Stimulated activated naive CD4-positive, alpha-beta T cell treated with Interleukin-2 at 50 U/mL for 16 hours (primary cell): ENCODE data around the gene MAN2A2.

ENCODE experiments used
- DNase-seq: peaks from one replicate; lab custom pipeline; 2025; lab: John Stamatoyannopoulos, UW

Gene MAN2A2

GRCh38 chr15:90902840-90903732 lies at the start of gene MAN2A2:
Gene MAN2A2, plus strand, starts transcription at chr15:90903302. Its CDS starts 906 bp downstream, at chr15:90904208.
- DNase-seq: peak; percentile 68

- DNase-seq: no peak
Measured at GRCh38 chr15:90855139-90855538, 48.0 kb upstream of the MAN2A2 start.

DNA sequence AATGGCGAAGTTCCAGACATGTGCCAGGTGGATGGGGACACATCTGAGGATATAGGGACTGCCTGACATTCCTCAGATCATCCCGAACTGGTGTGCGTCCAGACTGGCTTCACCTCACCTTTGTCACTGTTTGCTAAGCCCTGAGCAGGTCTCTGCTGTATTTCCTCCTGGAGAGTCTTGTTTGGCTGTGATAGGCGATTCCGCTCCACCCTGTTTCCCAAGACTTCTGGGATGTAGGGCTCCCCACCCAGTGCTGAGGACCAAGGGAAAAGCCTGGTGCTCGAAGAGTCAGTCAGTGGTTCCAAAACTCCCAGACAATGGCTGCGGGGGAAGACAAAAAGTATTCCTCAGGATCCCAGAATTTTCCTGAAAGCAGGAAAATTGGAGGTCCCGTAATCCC lies 45.8 kb upstream of the MAN2A2 start:
- no peak for DNase-seq

GRCh38 chr15:90857883-90858443 lies 45.1 kb upstream of the MAN2A2 start:
- no peak for DNase-seq

- DNase-seq: no peak
Measured at GRCh38 chr15:90859234-90860131, 43.6 kb upstream of the MAN2A2 start.

DNA sequence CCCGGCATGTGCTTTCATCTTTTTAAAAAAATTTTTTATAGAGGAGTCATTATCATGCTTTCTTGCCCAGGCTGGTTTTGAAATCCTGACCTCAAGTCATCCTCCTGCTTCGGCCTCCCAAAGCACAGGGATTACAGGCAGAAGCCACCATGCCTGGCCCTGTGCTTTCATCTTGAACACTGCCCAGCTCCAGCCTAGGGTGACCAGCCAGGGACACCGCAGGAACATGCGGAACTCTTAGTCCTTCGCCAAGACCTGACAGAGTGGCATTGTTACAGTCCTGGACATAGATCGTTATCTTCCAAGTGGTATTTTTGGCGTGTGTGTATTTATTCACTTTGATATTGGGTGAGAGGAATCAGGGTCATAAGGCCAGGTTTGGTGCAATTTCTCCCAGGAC lies 42.7 kb upstream of the MAN2A2 start:
- DNase-seq: no peak

DNA sequence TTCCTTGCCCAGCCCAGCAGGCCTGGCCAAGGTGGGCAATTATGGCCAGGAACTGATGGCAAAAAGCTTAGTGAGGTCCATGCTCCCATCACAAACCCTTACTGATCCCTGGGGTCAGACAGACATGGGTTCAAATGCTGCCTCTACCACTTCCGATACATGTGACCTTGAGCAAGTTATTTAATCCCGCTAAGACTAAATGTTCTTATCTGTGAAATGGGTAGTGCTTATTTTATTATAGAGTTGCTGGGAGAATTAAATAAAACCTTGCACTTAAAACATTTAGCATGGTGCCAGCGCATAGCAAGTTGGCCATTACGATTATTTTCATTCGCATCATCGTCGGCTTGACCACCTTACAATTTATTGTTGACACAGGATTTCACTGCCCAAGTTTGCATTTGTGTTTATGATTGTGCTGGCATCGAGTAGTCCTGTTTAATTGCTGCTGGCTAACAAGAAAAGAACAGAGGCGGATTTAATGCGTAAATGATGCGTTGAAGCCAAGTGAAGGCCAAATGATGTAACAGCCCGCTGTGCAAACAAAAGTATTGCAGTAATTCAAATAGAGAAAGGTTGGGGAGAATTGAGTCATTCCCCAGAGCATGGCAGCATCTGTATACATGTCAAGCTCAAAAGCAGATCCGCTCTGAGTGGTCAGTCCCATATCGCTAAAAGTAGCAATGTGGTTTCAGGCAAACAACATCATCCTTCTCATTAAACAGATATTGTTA lies 42.0 kb upstream of the MAN2A2 start:
- no peak for DNase-seq

DNA sequence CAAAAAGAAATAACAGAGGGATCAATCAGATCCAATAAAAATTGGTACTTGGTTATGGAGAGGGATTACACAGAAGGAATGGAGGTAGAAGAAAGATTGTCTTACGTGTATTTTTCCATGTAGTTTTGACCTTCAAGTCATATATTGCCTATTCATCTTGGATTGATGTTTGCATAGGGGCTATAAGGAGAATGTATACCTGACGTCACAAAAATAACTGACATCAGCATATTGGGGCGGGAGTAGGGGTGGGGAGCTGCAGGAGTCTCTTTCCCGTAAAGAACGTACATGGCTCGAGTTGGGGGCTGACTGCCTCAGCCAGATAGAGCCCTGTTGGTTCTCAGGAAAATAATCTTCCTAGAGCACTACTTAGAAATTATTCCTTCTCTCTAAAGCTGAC lies 40.6 kb upstream of the MAN2A2 start:
- DNase-seq: no peak

- DNase-seq: no peak
Measured at GRCh38 chr15:90862964-90863778, 39.9 kb upstream of the MAN2A2 start.

DNA sequence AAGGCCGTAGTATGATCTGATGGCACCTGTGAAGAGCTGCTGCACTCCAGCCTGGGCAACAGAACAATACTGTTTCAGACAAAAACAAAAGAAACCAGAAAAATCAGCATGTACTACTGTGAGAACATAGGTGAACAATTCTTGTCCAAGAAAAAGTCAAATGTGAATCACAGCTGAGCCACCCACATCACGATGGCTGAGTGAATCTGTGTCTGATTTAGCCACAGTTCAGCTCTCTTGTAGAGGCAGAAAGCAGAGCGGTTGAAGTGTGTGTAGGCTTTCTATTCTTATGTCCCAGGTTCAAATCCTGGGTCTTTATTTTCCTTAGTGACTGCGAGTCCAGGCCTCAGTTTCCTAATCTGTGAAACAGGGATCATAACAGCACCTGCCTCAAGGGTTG lies 39.1 kb upstream of the MAN2A2 start:
- no peak for DNase-seq

DNA sequence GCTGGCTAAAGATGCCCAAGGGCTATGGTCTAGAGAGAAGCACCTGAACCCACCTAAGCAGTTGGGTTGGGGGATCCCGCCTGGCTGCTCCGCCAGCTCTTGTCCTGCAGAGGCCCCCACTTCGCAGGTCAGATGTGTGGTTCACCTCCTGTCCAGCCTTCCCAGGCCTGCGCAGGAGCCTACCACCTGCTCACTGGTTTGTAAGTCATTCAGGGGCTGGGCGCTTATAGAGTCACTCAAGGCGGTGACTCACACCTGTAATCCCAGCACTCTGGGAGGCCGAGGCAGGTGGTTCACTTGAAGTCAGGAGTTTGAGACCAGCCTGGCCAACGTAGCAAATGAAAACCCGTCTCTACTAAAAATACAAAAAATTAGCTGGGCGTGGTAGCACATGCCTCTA lies 38.6 kb upstream of the MAN2A2 start:
- DNase-seq: no peak

GRCh38 chr15:90865702-90866101 lies 37.4 kb upstream of the MAN2A2 start:
- DNase-seq: no peak

GRCh38 chr15:90866161-90866715 lies 36.9 kb upstream of the MAN2A2 start:
- no peak for DNase-seq

DNA sequence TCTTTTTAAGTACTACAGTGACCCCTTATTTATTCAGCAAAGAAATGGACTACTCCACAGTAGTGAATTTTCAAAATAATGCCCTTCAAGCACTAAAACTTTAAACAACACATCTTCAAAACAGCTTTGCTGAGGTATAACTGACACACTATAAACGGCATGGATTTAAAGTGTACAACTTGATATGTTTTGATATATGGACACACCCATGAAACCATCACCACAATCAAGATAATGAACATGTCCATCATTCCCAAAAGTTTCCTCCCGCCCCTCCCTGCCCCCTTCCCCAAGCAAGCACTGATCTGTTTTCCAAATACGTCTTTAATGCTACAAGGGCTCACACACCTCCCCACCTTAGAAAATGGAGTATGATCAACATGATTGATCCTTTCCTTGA lies 36.3 kb upstream of the MAN2A2 start:
- DNase-seq: no peak

GRCh38 chr15:90868261-90868689 lies 34.8 kb upstream of the MAN2A2 start, which contains the start of gene FURIN:
Gene FURIN, plus strand, starts transcription at chr15:90868588. Its CDS starts 7,153 bp downstream, at chr15:90875741.
- no peak for DNase-seq

- no peak for DNase-seq
Measured at GRCh38 chr15:90869140-90869541, 34.0 kb upstream of the MAN2A2 start.

GRCh38 chr15:90869601-90870353 lies 33.3 kb upstream of the MAN2A2 start:
- DNase-seq: peak; percentile 29

DNA sequence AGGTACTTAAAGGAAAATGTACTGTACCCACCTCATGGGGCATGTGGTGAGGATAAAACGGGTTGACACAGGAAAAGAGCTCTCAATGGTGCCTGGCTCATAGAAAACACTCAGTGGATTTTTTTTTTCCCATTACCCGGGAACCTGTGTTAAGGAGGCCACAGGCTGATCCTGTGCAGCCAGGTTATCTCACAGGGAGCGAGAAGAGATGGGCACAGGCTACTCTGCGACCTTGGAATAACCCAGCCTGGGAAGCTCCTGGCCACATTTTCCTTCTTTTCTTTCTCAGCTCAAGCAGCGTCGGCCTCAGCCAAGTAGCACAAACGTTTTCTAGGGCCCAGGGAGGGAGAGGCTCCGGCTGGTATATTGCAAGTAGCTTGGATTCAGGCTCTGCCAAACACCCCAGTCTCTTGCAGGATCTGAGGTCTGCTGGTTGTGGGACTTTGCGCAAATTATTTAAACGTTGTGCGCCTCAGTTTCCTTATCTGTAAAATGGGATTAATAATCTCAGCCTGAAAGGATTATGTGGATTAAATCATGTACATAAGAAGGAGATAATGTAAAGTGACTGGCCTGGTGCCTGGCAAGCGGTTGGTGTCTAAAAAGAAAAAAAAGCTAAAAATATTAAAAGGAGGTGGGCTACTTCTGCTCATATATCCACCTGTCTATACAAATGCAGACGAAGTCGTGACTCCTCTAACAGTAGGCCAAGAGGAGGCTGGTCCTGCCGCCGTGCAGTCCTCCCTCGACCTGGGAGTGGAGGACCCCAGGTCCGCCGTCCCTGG lies 32.6 kb upstream of the MAN2A2 start:
- no peak for DNase-seq

DNA sequence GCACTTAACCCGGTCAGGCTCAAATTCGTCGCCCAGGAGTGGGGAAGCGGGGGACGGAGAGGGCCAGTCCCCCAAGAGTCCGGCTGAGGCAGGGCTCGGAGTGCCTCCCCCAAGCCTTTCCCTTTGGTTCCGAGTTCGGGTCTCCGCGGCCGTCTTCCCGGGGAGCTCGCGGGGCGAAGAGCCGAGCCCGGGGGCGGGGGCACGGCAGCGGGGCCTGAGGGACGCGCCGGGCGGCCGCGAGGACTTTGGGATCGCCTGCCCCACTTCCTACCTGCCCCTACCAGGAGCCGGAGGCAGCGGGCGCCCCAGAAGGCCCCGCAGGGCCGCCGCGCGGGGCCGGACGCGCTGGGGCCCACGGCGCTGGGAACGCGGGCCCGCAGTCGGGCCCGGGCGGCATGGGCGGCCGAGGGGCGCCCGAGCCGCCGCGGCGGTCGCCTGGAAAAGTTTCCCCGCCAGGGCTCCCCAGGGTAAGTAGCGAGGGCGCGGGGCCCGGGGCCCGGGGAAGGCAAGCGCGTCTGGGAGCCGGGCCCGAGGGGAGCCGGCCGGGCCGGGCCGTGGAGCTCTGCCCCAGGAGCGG lies 31.9 kb upstream of the MAN2A2 start:
- DNase-seq: peak; percentile 32
